K562 (cell line): Measurements from ENCODE around the gene AGBL1. TPM values are rescaled to one million over a fixed set of nuclear protein-coding genes. Genes with fewer than 3 reads are reported as not detected.

Experiments
- ATAC-seq: fragments of 200-7000 bp; cut with Tn5 transposase; 3 replicates; pipeline ENCODE4 v1.9.1; 2020; ENCODE audit warnings: moderate library complexity
- BruUV-seq: library from RNA; stranded (reverse); fragments of 400-500 nt; replicated peaks from 2 replicates; lab custom pipeline; 2021; lab: Mats Ljungman, UMichigan
- CTCF ChIA-PET: fragments of 300-600 bp; formaldehyde crosslinking; extraction: SDS; loops from one replicate; lab custom pipeline; 2021; ENCODE audit warnings: low intra/inter-chr PET ratio; lab: Yijun Ruan, JAX
- POLR2A ChIA-PET: fragments of 300-600, 350-650 bp; sonication (Branson Sonifier 250); formaldehyde crosslinking; extraction: SDS; loops from one replicate; lab custom pipeline; 2021; ENCODE audit warnings: antibody characterized with exemption, inconsistent platforms; lab: Yijun Ruan, JAX
- DNase-seq, 4 experiments: peaks; one replicate each; pipeline versions ENCODE4 v3.0.0 to v3.0.0-alpha.2; 2011 to 2018; ENCODE audit warnings: low spot score in 3 of 4, mixed read lengths in 3 of 4; ENCODE audit errors: extremely low read depth in 1 of 4
- FAIRE-seq: peaks from 2 replicates; lab custom pipeline; 2011; peaks lifted over from hg19 to GRCh38; lab: Jason Lieb, UNC
- H2AFZ ChIP-seq: 2 replicates; pipeline ENCODE4 v1.6.0; 2011; ENCODE audit warnings: low read depth, low read length, control low read depth, inconsistent platforms
- H3K27ac ChIP-seq: fragments of 200-600 bp; 3 replicates; pipeline ENCODE4 v1.8.0; 2011; ENCODE audit warnings: low read depth, mild to moderate bottlenecking, control low read depth, inconsistent platforms, low read length, moderate library complexity, mixed read lengths; ENCODE audit errors: extremely low read depth
- H3K27me3 ChIP-seq, 2 experiments: fragments of 300-600 bp in 1 of 2; 2 replicates in 1 of 2; 3 replicates in 1 of 2; pipeline versions ENCODE4 v1.6.0 to v1.8.0; 2011; ENCODE audit warnings: inconsistent platforms in 2 of 2, low read length in 2 of 2, mild to moderate bottlenecking in 1 of 2, mixed read lengths in 1 of 2, moderate library complexity in 1 of 2; ENCODE audit not compliant: control insufficient read depth in 2 of 2, insufficient read depth in 2 of 2
- H3K36me3 ChIP-seq: fragments of 300-600 bp; 3 replicates; pipeline ENCODE4 v1.8.0; 2011; ENCODE audit warnings: mild to moderate bottlenecking, low read length, inconsistent platforms; ENCODE audit not compliant: control insufficient read depth, insufficient read depth
- H3K4me1 ChIP-seq, 2 experiments: fragments of 200-600 bp in 1 of 2; replicated peaks in 1 of 2; 2 replicates in 1 of 2; 3 replicates in 1 of 2; pipeline versions ENCODE4 v1.5.1 to v1.8.0; 2011; ENCODE audit warnings: inconsistent platforms in 2 of 2, low read length in 2 of 2, mild to moderate bottlenecking in 1 of 2, mixed read lengths in 1 of 2, moderate library complexity in 1 of 2; ENCODE audit not compliant: control insufficient read depth in 2 of 2, insufficient read depth in 2 of 2
- H3K4me2 ChIP-seq: 2 replicates; pipeline ENCODE4 v1.6.1; 2011; ENCODE audit warnings: low read length, control low read depth, inconsistent platforms, mixed read lengths; ENCODE audit not compliant: insufficient read depth
- H3K4me3 ChIP-seq: fragments of 200-600 bp; sonication (generic), shearing (Covaris generic); 2 replicates; pipeline ENCODE4 v1.5.1; 2016; ENCODE audit warnings: control low read depth, inconsistent platforms
- H3K79me2 ChIP-seq: fragments of 200-600 bp; 3 replicates; pipeline ENCODE4 v1.8.0; 2011; ENCODE audit warnings: low read length, inconsistent platforms; ENCODE audit not compliant: control insufficient read depth, insufficient read depth
- H3K9ac ChIP-seq, 2 experiments: 2 replicates each; pipeline versions ENCODE4 v1.6.0 to v1.6.1; 2011; ENCODE audit warnings: low read depth in 2 of 2, low read length in 2 of 2, control low read depth in 1 of 2, inconsistent platforms in 1 of 2, mild to moderate bottlenecking in 1 of 2, mixed read lengths in 1 of 2; ENCODE audit not compliant: insufficient read depth in 1 of 2
- H3K9me1 ChIP-seq: one replicate; pipeline ENCODE4 v1.6.0; 2011; ENCODE audit warnings: inconsistent platforms, mild to moderate bottlenecking, low read length, moderate library complexity; ENCODE audit not compliant: control insufficient read depth, insufficient read depth
- H3K9me3 ChIP-seq: replicated peaks from 2 replicates; pipeline ENCODE4 v1.5.1; 2011; ENCODE audit warnings: low read depth, low read length, inconsistent platforms; ENCODE audit not compliant: control insufficient read depth, insufficient read depth
- H4K20me1 ChIP-seq: replicated peaks from 2 replicates; pipeline ENCODE4 v1.6.1; 2011; ENCODE audit warnings: low read length, inconsistent platforms, mixed read lengths; ENCODE audit not compliant: control insufficient read depth, insufficient read depth
- ARNT ChIP-seq, 2 experiments: fragments of 450-650 bp; IDR thresholded peaks; 2 replicates each; pipeline ENCODE4 v1.6.1; 2016; ENCODE audit warnings: mild to moderate bottlenecking in 1 of 2
- BHLHE40 ChIP-seq: IDR thresholded peaks from 2 replicates; pipeline ENCODE4 v1.6.1; 2011; ENCODE audit warnings: low read length, improper control_type of control experiment
- NCOA6 ChIP-seq: fragments of 450-650 bp; IDR thresholded peaks from 2 replicates; pipeline ENCODE4 v1.6.1; 2017; ENCODE audit warnings: mild to moderate bottlenecking
- ZNF212 ChIP-seq: fragments of 450-650 bp; formaldehyde crosslinking; IDR thresholded peaks from 2 replicates; pipeline ENCODE4 v1.4.0; 2020; ENCODE audit warnings: mild to moderate bottlenecking
- ZNF282 ChIP-seq: sonication (generic); formaldehyde crosslinking; IDR thresholded peaks from 2 replicates; pipeline ENCODE4 v1.8.1; 2023; ENCODE audit warnings: missing genetic modification reagents
- WGBS: fragments of 100-300 bp; shearing (Covaris generic); methylation state at CpG from one replicate; pipeline ENCODE4 v1.1.6; 2016; ENCODE audit warnings: low coverage, mixed read lengths; ENCODE audit not compliant: insufficient coverage; ENCODE audit errors: missing lambda C conversion rate; 5-methylcytosine and 5-hydroxymethylcytosine counted together
- in situ Hi-C: fragments of 300-500 bp; cut with MboI; formaldehyde crosslinking; loops from 4 replicates; pipeline ENCODE4 v1.15.0; 2018; ENCODE audit warnings: inconsistent platforms, mixed read lengths
- intact Hi-C: fragments of 100-400 bp; cut with micrococcal nuclease; formaldehyde crosslinking; loops from 2 replicates; pipeline ENCODE4 v1.14.2; 2022
- polyA plus RNA-seq, 8 experiments: library from polyadenylated mRNA; depleted of rRNA in 4 of 8; stranded (reverse) in 5 of 8; unstranded in 3 of 8; fragments of >200 nt; fragmentation: Nextera tagmentation in 2 of 8; fragmentation: Illumina TruSeq in 1 of 8; extraction: Ambion mirVana in 2 of 8; extraction: Trizol in 1 of 8; gene quantifications; 2 replicates each; pipeline versions ENCODE4 v1.2.1 to v1.2.3, GENCODE V29; 2011 to 2014; ENCODE audit warnings: inconsistent platforms in 1 of 8, missing spikeins in 1 of 8
- total RNA-seq, 7 experiments: library from RNA; depleted of rRNA in 6 of 7; stranded (reverse); fragments of >200 nt in 6 of 7; fragmentation: Illumina TruSeq in 2 of 7; extraction: Trizol in 2 of 7; gene quantifications; 2 replicates each; pipeline versions ENCODE4 v1.2.1 to v1.2.3, GENCODE V29; 2011 to 2021; ENCODE audit warnings: low replicate concordance in 1 of 7
- TF ChIP-seq, protein P1 (sequence below): fragments of 450-650 bp; IDR thresholded peaks from 2 replicates; pipeline ENCODE4 v1.6.1; 2016; ENCODE audit warnings: mild to moderate bottlenecking
- TF ChIP-seq, protein P2 (sequence below): fragments of 450-650 bp; formaldehyde crosslinking; conservative IDR thresholded peaks from 2 replicates; pipeline ENCODE4 v1.4.0; 2022; ENCODE audit warnings: mild to moderate bottlenecking, missing genetic modification characterization
- TF ChIP-seq, protein P3 (sequence below), 2 experiments: IDR thresholded peaks in 1 of 2; conservative IDR thresholded peaks in 1 of 2; 2 replicates each; pipeline ENCODE4 v1.6.1; 2016; ENCODE audit warnings: low read depth in 2 of 2, mild to moderate bottlenecking in 1 of 2, missing compliant biosample characterization in 1 of 2, missing genetic modification characterization in 1 of 2, moderate library complexity in 1 of 2
- TF ChIP-seq, protein P4 (sequence below): fragments of 450-650 bp; IDR thresholded peaks from 2 replicates; pipeline ENCODE4 v1.6.1; 2014; ENCODE audit warnings: low read depth, mild to moderate bottlenecking, moderate library complexity, borderline replicate concordance
- TF ChIP-seq, protein P5 (sequence below), 2 experiments: fragments of 150-350 bp in 1 of 2; IDR thresholded peaks; 2 replicates each; pipeline ENCODE4 v1.6.1; 2012 to 2016; ENCODE audit warnings: low read depth in 2 of 2, low read length in 2 of 2, mild to moderate bottlenecking in 1 of 2, moderate library complexity in 1 of 2

AGBL1 gene
- total and polyA plus RNA-seq, 9 of the 15 experiments (the other 6 are each of a cell fraction or from before 2014, with no cell fraction given): not detected

DNA sequence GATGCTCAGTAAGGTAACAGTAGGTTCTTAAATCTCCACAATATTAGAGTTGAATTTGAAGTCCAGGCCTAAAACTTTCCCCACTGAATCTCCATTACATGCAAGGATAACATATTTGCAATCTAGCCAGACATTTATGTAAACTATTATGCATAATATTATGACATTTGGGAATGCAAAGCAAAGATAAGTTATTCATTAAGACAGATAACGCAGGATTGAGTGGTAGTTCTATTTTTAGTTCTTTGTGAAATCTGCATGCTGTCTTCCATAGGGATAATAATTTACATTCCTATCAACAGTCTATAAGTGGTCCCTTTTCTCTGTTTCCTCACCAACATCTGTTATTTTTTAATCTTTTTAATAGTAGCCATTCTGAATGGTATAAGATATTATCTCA lies 333.5 kb downstream of the AGBL1 start:
- FAIRE-seq: no peak
- TF ChIP-seq ZNF282: no peak
- TF ChIP-seq, protein P1, sequence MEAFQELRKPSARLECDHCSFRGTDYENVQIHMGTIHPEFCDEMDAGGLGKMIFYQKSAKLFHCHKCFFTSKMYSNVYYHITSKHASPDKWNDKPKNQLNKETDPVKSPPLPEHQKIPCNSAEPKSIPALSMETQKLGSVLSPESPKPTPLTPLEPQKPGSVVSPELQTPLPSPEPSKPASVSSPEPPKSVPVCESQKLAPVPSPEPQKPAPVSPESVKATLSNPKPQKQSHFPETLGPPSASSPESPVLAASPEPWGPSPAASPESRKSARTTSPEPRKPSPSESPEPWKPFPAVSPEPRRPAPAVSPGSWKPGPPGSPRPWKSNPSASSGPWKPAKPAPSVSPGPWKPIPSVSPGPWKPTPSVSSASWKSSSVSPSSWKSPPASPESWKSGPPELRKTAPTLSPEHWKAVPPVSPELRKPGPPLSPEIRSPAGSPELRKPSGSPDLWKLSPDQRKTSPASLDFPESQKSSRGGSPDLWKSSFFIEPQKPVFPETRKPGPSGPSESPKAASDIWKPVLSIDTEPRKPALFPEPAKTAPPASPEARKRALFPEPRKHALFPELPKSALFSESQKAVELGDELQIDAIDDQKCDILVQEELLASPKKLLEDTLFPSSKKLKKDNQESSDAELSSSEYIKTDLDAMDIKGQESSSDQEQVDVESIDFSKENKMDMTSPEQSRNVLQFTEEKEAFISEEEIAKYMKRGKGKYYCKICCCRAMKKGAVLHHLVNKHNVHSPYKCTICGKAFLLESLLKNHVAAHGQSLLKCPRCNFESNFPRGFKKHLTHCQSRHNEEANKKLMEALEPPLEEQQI: no peak
- TF ChIP-seq ARNT (IDR thresholded peaks at IDR 0.05): no peak
- TF ChIP-seq, protein P2, sequence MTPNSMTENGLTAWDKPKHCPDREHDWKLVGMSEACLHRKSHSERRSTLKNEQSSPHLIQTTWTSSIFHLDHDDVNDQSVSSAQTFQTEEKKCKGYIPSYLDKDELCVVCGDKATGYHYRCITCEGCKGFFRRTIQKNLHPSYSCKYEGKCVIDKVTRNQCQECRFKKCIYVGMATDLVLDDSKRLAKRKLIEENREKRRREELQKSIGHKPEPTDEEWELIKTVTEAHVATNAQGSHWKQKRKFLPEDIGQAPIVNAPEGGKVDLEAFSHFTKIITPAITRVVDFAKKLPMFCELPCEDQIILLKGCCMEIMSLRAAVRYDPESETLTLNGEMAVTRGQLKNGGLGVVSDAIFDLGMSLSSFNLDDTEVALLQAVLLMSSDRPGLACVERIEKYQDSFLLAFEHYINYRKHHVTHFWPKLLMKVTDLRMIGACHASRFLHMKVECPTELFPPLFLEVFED (CRISPR knock-in tag): no peak
- TF ChIP-seq, protein P3, sequence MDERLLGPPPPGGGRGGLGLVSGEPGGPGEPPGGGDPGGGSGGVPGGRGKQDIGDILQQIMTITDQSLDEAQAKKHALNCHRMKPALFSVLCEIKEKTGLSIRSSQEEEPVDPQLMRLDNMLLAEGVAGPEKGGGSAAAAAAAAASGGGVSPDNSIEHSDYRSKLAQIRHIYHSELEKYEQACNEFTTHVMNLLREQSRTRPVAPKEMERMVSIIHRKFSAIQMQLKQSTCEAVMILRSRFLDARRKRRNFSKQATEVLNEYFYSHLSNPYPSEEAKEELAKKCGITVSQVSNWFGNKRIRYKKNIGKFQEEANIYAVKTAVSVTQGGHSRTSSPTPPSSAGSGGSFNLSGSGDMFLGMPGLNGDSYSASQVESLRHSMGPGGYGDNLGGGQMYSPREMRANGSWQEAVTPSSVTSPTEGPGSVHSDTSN (CRISPR knock-in tag; IDR thresholded peaks at IDR 0.05; ENCODE audit: low read depth): no peak
- TF ChIP-seq, protein P3 (tag; conservative IDR thresholded peaks at IDR 0.05; ENCODE audit: low read depth): no peak
- TF ChIP-seq BHLHE40: no peak
- TF ChIP-seq, protein P4, sequence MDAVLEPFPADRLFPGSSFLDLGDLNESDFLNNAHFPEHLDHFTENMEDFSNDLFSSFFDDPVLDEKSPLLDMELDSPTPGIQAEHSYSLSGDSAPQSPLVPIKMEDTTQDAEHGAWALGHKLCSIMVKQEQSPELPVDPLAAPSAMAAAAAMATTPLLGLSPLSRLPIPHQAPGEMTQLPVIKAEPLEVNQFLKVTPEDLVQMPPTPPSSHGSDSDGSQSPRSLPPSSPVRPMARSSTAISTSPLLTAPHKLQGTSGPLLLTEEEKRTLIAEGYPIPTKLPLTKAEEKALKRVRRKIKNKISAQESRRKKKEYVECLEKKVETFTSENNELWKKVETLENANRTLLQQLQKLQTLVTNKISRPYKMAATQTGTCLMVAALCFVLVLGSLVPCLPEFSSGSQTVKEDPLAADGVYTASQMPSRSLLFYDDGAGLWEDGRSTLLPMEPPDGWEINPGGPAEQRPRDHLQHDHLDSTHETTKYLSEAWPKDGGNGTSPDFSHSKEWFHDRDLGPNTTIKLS: no peak
- TF ChIP-seq ZNF212: no peak
- TF ChIP-seq, protein P5, sequence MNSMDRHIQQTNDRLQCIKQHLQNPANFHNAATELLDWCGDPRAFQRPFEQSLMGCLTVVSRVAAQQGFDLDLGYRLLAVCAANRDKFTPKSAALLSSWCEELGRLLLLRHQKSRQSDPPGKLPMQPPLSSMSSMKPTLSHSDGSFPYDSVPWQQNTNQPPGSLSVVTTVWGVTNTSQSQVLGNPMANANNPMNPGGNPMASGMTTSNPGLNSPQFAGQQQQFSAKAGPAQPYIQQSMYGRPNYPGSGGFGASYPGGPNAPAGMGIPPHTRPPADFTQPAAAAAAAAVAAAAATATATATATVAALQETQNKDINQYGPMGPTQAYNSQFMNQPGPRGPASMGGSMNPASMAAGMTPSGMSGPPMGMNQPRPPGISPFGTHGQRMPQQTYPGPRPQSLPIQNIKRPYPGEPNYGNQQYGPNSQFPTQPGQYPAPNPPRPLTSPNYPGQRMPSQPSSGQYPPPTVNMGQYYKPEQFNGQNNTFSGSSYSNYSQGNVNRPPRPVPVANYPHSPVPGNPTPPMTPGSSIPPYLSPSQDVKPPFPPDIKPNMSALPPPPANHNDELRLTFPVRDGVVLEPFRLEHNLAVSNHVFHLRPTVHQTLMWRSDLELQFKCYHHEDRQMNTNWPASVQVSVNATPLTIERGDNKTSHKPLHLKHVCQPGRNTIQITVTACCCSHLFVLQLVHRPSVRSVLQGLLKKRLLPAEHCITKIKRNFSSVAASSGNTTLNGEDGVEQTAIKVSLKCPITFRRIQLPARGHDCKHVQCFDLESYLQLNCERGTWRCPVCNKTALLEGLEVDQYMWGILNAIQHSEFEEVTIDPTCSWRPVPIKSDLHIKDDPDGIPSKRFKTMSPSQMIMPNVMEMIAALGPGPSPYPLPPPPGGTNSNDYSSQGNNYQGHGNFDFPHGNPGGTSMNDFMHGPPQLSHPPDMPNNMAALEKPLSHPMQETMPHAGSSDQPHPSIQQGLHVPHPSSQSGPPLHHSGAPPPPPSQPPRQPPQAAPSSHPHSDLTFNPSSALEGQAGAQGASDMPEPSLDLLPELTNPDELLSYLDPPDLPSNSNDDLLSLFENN (IDR thresholded peaks at IDR 0.05; ENCODE audit: low read depth in 2 of 2, low read length in 2 of 2): no peak
- no peak for TF ChIP-seq NCOA6
- TF ChIP-seq, all 486 proteins: peak for 0
- Histone ChIP-seq H3K9me1 (no peaks in the 10 kb centered on the region), H3K27me3 (no peaks in the 10 kb centered on the region), H3K27ac (no peak overlapping the region), H4K20me1 (no peaks in the 10 kb centered on the region), H3K4me3 (no peak overlapping the region), H2AFZ (no peak overlapping the region), H3K36me3 (no peaks in the 10 kb centered on the region), H3K79me2 (no peaks in the 10 kb centered on the region), H3K9ac (no peak overlapping the region), H3K4me1 (no peaks in the 10 kb centered on the region), H3K4me2 (no peak overlapping the region), H3K9me3 (no peaks in the 10 kb centered on the region)
- no peak for DNase-seq
- WGBS: 6% methylated on average over 1 of the region's 1 CpG
- CTCF ChIA-PET: no interaction called here
- no peak for ATAC-seq
- in situ Hi-C loops: no loop called here
- intact Hi-C loops: no loop called here
- no TSS peak for BruUV-seq
- POLR2A ChIA-PET: no interaction called here
